Muscle of back (tissue), 11 donors: ENCODE measurements around the gene PSMA7. TPM values are rescaled to one million over a fixed set of nuclear protein-coding genes. Genes with fewer than 3 reads are reported as not detected.

Experiments
- DNase-seq, 3 donors: peaks; one replicate each; pipeline versions ENCODE4 v3.0.0 to v3.0.0-alpha.2; 2013
- polyA plus RNA-seq, 10 donors: library from polyadenylated mRNA; unstranded; fragments of 120-200 nt; gene quantifications; one replicate each; pipeline ENCODE4 v1.2.1, GENCODE V29; 2013; ENCODE audit not compliant: insufficient read length in 10 of 10

The PSMA7 gene
- polyA plus RNA-seq, 10 donors: 141 to 179 (median 146) TPM

- DNase-seq: no peak
Observed at GRCh38 chr20:62138912-62139311, 4.3 kb downstream of the PSMA7 start.

- DNase-seq: no peak
Observed at GRCh38 chr20:62138204-62138543, 5.0 kb downstream of the PSMA7 start.

- DNase-seq: no peak
Observed at GRCh38 chr20:62137478-62138203, 5.6 kb downstream of the PSMA7 start.

- DNase-seq: no peak
Observed at GRCh38 chr20:62137092-62137384, 6.2 kb downstream of the PSMA7 start.

GRCh38 chr20:62136283-62137091 is 6.7 kb downstream of the PSMA7 start:
- peak in 2 of 3 donors; percentile 71 to 78 for DNase-seq

DNA sequence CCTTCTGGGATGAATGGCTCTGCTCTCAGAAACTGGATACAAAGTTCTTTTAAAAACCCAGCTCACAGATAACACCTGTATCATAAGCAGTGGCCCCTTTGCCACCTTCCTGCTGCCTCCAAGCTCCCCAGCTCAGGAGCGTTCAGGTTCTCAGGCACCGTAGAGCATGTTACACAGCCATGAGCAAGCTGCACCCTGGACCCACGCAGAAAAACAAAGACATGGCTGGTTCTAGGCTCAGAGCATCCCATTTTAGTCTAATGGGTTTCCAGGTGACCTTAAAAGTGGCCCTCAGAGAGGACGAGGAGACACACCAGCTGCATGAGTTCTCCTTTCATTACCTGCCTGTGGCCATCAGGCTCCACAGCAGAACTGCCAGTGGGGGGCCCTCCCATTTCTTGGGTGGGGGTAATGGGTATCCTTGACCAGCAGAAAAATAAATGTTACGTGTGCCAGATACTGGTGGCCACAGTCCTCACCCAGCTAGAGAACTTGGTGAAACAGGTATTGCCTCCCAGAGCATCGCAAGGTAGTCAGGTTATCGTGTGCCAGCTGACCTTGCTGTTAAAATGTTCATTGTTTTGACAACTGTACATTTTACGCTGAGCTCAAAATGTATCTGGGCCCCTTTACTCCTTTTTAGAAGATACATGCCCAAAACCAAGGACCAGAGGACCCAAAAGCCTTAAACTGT is 7.5 kb downstream of the PSMA7 start:
- DNase-seq: no peak

GRCh38 chr20:62134735-62135231 is 8.4 kb downstream of the PSMA7 start:
- no peak for DNase-seq

GRCh38 chr20:62133864-62134263 is 9.3 kb downstream of the PSMA7 start:
- DNase-seq: no peak

DNA sequence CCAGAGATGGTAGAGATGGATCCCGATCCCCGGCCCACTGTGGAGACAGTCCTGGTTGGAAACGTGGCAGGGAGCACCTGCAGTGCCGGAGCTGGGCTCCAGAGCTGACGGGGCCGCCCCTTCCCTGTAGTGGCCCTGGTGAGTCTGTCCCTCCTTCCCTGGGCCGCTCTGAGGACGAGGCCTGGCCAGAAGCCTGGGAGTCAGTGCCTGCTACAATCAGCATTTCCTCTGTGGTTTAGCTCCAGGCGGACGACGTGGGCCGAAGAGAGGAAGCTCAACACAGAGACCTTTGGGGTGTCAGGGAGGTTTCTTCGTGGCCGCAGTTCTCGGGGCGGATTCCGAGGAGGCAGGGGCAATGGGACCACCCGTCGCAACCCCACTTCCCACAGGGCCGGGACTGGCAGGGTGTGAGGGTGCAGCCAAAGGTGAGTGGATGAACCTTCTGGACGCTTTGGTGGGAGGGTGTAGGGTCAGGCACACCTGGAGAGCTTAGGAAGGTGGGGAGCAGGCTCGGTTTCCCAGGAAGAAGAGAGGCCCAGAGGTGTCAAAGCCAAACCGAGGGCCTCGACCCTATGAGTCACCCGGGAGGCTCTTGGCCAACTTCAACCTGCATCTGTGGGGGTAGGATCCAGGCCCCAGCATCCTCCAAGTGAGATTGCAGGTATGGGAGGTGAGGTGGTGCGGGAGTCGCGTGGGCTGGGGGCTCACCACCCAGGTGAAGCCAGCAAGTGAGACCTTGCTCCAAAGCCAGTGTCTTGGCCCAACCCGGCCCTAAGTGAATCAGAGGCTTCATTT is 9.9 kb downstream of the PSMA7 start:
- no peak for DNase-seq

- no peak for DNase-seq
Observed at GRCh38 chr20:62132421-62132820, 10.8 kb downstream of the PSMA7 start.

DNA sequence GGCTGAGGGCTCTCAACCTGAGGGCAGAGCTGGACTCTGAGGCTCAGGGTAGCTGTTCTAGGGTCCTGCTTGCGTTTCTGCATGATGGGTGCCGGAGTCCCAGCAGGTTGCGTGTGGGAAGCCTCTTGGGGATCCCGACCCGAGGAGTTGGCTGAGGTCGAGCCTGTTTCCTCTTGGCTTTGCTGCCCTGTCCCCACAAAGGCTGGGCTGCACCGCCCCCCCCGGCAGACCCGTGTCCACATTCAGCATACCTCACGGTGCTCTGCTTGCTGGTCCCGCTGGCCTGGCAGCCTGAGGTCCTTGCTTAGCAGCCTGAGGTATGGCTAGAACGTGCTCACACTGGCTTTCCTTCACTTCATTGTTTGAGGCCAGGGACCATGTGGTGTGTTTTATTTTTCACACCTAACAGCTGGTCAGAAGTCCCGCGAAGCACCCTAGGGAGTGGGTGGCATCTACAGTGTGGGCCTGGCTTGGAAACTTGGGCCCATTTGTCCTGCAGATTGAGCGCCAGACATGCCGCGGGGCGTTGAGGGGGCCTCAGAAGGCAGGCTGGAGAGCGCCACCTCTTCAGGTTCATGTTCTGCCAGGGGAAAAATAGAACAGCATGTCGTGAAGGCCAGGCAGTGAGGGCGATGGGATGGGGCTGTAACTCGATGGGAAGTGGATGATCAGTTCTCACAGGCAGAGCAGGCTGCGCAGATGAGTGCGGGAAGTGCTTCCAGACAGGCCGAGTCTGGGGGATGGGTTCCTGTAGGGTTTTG is 11.5 kb downstream of the PSMA7 start:
- DNase-seq: no peak

DNA sequence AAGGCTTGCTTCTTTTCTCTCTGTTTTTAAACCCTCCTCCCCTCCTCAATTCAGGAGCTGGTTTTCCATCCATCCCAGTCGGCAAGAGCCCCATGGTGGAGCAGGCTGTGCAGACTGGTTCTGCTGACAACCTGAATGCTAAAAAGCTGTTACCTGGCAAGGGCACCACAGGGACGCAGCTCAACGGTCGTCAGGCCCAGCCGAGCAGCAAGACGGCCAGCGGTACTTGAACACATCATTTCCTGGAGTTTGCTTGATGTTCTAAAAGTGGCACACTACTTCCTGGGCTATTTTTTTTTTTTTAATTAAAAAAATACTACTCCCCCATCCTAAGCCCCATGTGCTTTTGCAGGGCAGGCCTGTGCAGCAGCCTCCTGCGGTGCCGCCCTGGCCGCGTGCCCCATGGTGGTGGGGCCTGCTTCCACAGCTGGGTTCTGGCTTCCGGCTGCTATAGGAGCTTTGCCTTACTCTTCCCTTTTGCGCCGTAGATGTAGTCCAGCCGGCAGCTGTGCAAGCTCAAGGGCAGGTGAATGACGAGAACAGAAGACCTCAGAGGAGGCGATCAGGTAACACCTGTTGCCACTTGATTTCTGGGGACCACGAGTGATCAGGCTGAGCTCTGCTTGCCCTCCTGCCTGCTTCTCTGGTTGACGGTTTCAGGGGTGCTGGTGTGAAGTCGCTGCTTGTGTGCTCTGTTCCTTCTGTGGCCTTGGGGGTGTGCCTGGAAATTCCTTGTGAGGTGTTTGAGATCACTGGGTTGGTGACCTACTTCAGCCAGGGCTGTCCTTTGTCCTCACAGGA is 13.3 kb downstream of the PSMA7 start:
- DNase-seq: no peak

- DNase-seq: no peak
Observed at GRCh38 chr20:62128502-62128901, 14.7 kb downstream of the PSMA7 start.

DNA sequence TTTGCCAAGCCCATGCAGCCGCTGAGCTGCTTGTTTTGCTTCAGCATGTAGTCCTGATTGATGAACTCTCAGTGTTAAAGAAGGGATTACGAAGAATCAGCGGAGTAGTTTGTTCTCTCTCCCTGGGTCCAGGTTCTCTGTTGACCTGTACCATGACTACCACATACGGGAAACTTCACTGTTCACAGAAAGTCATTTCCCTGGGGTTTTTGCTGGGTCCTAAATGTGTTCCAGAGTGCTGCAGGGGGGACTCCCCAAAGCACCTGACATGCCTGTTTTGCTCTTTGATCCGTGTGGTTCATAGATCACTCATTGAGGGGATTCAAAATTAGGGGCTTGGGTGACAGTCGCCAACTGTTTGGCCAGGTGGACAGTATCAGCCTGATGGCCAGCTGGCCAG is 15.4 kb downstream of the PSMA7 start:
- no peak for DNase-seq

- no peak for DNase-seq
Observed at GRCh38 chr20:62126141-62126540, 17.1 kb downstream of the PSMA7 start.

DNA sequence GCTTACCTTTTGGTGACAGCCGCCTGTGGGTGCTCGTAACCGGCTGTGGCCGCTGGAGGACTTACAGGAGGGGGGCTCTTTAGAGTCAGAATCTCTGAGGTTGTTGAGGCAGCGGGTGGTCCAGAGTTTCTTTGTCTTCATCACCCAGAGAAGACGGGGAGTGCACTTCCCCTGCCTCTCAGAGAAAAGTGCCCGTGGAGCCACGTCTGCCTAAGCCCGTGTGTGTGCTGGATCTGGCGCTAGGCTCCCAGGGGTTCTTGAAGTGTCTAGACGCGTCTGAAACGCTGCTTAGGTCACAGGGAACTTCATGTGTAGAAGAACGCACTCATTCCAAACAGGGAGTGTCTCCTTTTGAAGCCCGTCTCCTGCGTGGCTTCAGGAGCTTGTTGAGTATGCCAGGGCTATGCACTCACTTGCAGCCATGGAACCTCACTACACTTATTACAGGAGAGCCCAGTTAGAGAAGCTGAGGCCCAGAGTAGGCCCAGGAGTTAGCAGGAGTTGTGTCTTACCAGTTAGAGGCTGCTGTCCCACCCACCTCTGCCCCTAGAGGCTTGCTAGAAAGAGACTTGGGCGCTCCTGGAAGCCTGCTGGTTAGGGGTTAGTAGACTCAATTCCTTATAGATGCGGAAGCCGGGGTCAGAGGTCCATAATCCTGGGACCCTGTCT is 19.6 kb downstream of the PSMA7 start:
- DNase-seq: peak in 1 of 3 donors; percentile 40

- peak; percentile 51 to 73 (median 54) for DNase-seq
Observed at GRCh38 chr20:62122654-62123449, 20.3 kb downstream of the PSMA7 start.

GRCh38 chr20:62121776-62122653 is 21.2 kb downstream of the PSMA7 start, which contains the start of gene LSM14B:
TSS of gene LSM14B (plus strand) at chr20:62122475. CDS start at chr20:62122667, 192 bp downstream.
- DNase-seq: peak; percentile 99
